GM23248 (cell line): ENCODE data around the gene RBM38.

Source experiments
- EZH2 ChIP-seq: fragments of 200-600 bp; sonication (generic); IDR thresholded peaks from 2 replicates; pipeline ENCODE4 v1.6.1; 2018; ENCODE audit warnings: antibody characterized with exemption, mild to moderate bottlenecking; ENCODE audit not compliant: insufficient read depth, poor library complexity, severe bottlenecking
- EZH2phosphoT487 ChIP-seq: fragments of 200-600 bp; sonication (generic); IDR thresholded peaks from 2 replicates; pipeline ENCODE4 v1.6.1; 2018; ENCODE audit warnings: antibody characterized with exemption, moderate library complexity, mild to moderate bottlenecking, low read depth; ENCODE audit not compliant: insufficient read depth

GRCh38 chr20:57371363-57371762 is 19.8 kb upstream of the RBM38 start:
- TF ChIP-seq EZH2phosphoT487 (no peak), EZH2 (no peak)
